ENCODE measurements around the gene THEMIS.

DNA sequence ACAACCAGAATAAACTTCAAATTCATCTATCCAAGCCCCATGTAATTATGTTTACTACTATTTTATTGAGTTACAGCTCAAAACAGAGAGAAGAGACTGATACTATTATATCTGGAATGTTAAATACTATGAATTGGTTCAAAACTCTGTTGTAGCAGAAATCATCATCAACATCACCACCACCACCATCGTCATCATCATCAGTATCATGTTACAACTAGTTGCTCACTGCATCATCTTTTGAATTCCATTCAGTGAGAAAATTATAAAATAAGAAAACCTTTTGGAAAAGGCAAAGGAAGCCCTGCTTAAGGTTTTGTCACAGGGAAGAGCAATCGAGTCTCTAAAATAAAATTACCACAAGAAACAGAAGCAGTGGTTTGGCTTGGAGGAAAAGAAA is 36.2 kb upstream of the THEMIS start:
- no peak for TF ChIP-seq FOXP2 (optimal IDR thresholded peaks at IDR 0.05; ENCODE audit: control extremely low read depth, extremely low read length, insufficient read depth)
- TF ChIP-seq POLR2AphosphoS5 (IDR thresholded peaks at IDR 0.05; ENCODE audit: borderline replicate concordance, low read depth, low read length): no peak
- no peak for TF ChIP-seq EZH2 (IDR thresholded peaks at IDR 0.05)
